ENCODE data around the gene FAT1.

DNA sequence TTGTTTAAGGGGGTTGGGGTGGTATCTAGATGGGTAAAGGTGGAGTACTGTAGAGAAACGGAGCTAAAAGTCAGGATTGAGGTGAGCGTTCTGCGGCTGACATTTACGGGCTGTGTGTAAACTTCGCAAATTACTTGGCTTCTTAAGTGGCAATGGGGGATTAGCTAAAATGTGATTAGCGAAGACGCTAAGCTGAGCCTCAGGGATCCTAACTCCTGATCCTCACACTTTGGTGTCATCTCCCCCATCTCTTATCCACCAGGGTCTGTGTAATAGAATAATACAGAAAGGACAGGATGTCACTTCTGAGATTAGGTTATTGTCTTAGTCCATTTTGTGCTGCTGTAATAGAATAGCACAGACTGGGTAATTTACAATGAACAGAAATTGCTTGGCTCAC is 10.6 kb upstream of the FAT1 start:
- TF ChIP-seq, protein P1, sequence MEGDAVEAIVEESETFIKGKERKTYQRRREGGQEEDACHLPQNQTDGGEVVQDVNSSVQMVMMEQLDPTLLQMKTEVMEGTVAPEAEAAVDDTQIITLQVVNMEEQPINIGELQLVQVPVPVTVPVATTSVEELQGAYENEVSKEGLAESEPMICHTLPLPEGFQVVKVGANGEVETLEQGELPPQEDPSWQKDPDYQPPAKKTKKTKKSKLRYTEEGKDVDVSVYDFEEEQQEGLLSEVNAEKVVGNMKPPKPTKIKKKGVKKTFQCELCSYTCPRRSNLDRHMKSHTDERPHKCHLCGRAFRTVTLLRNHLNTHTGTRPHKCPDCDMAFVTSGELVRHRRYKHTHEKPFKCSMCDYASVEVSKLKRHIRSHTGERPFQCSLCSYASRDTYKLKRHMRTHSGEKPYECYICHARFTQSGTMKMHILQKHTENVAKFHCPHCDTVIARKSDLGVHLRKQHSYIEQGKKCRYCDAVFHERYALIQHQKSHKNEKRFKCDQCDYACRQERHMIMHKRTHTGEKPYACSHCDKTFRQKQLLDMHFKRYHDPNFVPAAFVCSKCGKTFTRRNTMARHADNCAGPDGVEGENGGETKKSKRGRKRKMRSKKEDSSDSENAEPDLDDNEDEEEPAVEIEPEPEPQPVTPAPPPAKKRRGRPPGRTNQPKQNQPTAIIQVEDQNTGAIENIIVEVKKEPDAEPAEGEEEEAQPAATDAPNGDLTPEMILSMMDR (IDR thresholded peaks at IDR 0.05; ENCODE audit: low read length), result no peak
- TF ChIP-seq EZH2phosphoT487 (IDR thresholded peaks at IDR 0.05; ENCODE audit: low read length) (no peak), EZH2 (optimal IDR thresholded peaks at IDR 0.05; ENCODE audit: low read depth, low read length) (no peak)
